IPS DF 4.7 (cell line): Measurements from ENCODE around the gene LDAH.
"Not testable (repeated sequence)": the region's sequence is repeated elsewhere in the genome, so short reads cannot be mapped to it uniquely, and the experiment has no call there.

ENCODE experiments used
- DNase-seq: peaks from one replicate; pipeline ENCODE4 v3.0.0-alpha.2; 2013; ENCODE audit warnings: low spot score; ENCODE audit errors: extremely low read depth

Gene LDAH

GRCh38 chr2:20822535-20823490 is at the start of gene LDAH:
Gene LDAH, minus strand, starts transcription at chr2:20823101. Its CDS starts 21,638 bp downstream, at chr2:20801463.
- DNase-seq = peak; percentile 81

GRCh38 chr2:20868377-20868776 is 45.5 kb upstream of the LDAH start:
- DNase-seq = no peak

- no peak for DNase-seq
Measured at GRCh38 chr2:20862850-20863249, 39.9 kb upstream of the LDAH start.

GRCh38 chr2:20855456-20855855 is 32.6 kb upstream of the LDAH start:
- no peak for DNase-seq

GRCh38 chr2:20852670-20853069 is 29.8 kb upstream of the LDAH start:
- DNase-seq = no peak

GRCh38 chr2:20852139-20852538 is 29.2 kb upstream of the LDAH start:
- no peak for DNase-seq

- no peak for DNase-seq
Measured at GRCh38 chr2:20844246-20844645, 21.3 kb upstream of the LDAH start.

GRCh38 chr2:20839052-20839451 is 16.2 kb upstream of the LDAH start:
- no peak for DNase-seq

- no peak for DNase-seq
Measured at GRCh38 chr2:20838016-20838415, 15.1 kb upstream of the LDAH start.

- no peak for DNase-seq
Measured at GRCh38 chr2:20836521-20836920, 13.6 kb upstream of the LDAH start.

- DNase-seq = no peak
Measured at GRCh38 chr2:20834331-20834730, 11.4 kb upstream of the LDAH start.

- DNase-seq = no peak
Measured at GRCh38 chr2:20832606-20833005, 9.7 kb upstream of the LDAH start.

GRCh38 chr2:20829861-20830260 is 7.0 kb upstream of the LDAH start:
- DNase-seq = no peak

GRCh38 chr2:20823917-20824316 is 1.0 kb upstream of the LDAH start:
- DNase-seq = no peak

GRCh38 chr2:20818820-20819219 is 4.1 kb downstream of the LDAH start:
- DNase-seq = no peak

- DNase-seq = no peak
Measured at GRCh38 chr2:20815216-20815615, 7.7 kb downstream of the LDAH start.

GRCh38 chr2:20812779-20813178 is 10.1 kb downstream of the LDAH start:
- DNase-seq = no peak

- DNase-seq = no peak
Measured at GRCh38 chr2:20806286-20806685, 16.6 kb downstream of the LDAH start.

GRCh38 chr2:20803974-20804373 is 18.9 kb downstream of the LDAH start:
- no peak for DNase-seq

GRCh38 chr2:20803226-20803682 is 19.6 kb downstream of the LDAH start:
- no peak for DNase-seq

- DNase-seq = no peak
Measured at GRCh38 chr2:20797096-20797495, 25.8 kb downstream of the LDAH start.

GRCh38 chr2:20796374-20796791 is 26.5 kb downstream of the LDAH start:
- no peak for DNase-seq

GRCh38 chr2:20793944-20794343 is 29.0 kb downstream of the LDAH start:
- DNase-seq = not testable (repeated sequence)
